COLO668 (cell line): ENCODE measurements around the gene MTCL1.

ENCODE experiments used
- DNase-seq: peaks from one replicate; lab custom pipeline; 2025; ENCODE audit not compliant: unreplicated experiment; lab: John Stamatoyannopoulos, UW

The MTCL1 gene

DNA sequence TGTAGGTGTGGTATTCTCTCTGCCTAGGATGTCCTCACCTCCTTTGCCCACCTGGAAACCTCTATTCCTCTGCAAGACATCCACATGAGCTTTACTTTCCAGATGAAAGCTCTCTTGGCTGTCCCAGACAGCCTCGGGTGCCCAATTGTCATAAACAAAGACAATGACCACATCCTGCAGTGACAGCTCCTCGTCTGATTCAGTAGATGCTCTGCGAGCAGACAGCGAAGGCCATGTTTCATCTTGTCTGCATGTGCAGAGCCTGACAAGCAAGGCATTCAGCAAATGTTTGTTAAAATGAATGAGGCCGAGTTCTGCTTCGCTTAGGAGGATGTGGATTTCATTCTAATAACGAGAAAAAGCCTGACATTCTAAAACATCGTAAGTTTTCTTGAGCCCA lies 150.9 kb downstream of the MTCL1 start:
- DNase-seq, result no peak

DNA sequence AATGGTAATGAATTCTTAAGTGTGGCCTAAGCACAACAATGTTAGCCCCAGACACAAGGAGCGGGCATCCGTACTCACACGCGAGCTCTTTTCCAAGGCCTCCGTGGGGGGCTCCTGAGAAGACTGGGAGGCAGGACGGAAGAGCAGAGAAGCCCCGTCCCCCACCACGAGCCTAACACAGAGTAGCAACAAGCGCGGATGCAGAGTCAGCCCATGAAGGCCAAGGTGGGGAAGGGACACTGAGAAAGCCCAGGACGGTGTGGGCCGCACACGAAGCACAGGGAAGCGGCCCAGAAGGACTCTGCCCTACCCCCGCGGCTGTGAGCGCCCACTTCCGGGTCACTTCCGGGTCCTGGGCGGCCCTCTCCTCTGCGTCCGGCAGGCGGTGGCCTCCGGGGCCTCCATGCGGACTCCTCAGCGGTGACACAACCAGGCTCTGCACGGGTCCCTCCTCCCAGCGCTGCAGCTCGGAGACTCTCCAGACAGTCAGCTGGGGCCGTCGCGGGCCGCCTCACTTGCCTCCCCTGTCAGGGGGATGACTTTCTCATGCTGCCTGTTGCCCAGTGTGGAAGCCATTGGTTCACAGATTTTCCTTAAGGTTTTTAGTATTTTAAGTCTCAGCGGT lies 151.5 kb downstream of the MTCL1 start:
- DNase-seq, result no peak

DNA sequence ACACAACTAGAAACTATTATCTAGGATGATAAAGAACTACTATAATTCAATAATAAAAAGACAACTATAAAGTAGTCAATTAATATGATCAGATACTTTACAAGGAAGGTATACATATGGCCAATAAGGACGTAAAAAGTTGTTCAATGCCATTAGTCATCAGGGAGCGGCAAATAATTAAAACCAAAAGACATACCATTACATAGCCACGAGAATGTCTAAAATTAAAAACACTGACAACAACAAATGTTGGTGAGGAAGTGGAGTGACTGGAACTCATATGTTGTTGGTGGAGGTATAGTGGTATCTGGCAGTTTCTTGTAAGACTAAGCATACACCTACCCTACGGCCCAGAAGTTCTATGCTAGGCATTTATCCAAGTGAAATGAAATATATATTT lies 152.4 kb downstream of the MTCL1 start:
- DNase-seq, result no peak

DNA sequence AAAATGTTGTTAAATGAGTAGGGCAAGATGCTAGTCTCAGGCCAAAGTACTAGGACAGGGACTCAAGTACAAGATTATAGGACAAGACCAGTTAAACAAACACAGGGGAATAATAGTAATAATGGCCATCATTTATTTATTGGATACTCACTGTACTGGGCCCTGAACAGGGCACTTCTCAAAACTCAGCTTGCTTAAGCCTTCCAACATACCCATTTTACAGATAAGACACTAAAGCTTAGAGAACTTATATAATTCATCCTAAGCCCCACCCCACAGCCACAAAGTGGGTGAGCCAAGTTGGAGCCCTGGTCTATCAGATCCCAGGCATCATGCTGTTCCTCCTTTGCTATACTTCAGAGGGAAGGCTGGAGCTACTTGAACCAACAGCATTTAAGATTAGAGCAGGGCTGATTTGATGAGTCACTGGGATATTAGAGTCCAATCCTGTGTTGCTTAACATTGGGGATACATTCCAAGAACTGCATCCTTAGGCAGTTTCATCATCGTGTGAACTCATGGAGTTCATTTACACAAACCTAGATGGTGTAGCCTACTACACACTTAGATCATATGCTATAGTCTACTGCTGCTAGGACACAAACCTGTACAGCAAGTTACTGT lies 153.6 kb downstream of the MTCL1 start:
- no peak for DNase-seq

- no peak for DNase-seq
These were observed 155.7 kb downstream of the MTCL1 start for GRCh38 chr18:8860845-8861642.

- DNase-seq, result no peak
These were observed 158.1 kb downstream of the MTCL1 start for GRCh38 chr18:8863427-8863826.

- no peak for DNase-seq
These were observed 160.6 kb downstream of the MTCL1 start for GRCh38 chr18:8865934-8866333.

GRCh38 chr18:8866679-8867078 lies 161.3 kb downstream of the MTCL1 start:
- DNase-seq, result no peak

DNA sequence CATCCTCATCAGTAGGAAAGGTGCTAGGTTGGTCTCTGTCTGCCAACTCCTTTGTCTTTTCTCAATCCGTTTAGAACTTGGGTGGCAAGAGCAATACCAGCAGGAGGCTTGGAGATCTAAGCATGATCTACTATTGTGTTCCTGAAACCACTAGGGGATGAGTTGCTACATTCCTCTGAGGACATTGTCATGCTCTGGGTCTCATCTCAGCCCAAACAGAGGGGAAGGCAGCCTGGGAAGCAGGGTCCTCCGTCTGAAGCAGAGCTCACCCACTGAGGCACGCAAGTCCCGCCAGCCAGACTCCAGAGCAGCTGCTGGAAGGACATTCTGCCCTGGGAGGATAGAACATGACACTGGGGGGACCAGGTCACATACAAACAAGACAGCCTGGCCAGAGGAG lies 162.9 kb downstream of the MTCL1 start:
- no peak for DNase-seq

DNA sequence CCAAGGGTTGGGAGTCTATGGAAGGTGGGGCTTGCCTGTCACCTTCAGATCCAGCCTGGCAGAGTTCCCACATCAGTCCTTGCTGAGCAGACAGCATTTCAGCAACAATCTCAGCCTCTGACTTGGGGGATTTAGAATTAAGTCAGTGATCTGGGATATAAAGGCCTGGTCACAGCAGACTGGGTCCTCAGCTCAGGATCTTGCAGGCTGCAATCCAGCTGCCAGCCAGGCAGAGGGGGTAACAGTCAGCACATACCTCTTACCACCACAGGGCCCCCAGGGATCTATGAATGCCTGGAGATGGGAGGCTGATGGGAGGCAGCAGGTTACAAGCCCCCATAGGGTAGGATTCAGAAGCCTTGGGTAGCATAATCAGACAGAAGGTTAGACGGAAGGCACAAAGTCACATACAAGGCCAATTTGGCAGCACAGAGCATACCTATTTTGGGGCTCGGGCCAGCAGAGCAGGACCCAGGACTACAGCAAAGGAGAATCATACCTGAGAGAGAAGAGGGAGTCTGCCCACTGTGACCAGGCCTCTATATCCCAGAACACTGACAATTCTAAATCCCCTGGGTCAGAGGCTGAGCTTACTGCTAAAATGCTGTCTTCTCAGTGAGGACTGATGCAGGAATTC lies 163.5 kb downstream of the MTCL1 start:
- DNase-seq, result no peak

DNA sequence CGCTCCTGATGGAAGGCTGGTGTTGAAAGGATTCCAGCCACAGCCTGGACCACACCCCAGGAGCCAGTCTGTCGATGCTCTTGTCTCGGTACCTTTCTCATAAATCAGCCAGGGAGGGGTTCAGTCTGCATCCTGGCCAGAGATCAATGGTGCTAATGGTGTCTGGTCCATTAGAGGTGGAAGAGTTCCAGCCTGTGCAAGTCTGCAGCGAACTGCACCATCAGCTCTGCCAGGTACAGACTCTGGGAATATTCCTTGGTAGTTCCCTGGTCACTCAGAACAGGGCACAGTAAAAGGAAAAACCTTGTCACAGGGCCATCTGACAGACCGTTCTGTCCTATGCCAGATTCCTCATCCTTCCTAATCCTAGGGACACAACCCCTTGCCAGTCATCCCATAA lies 164.3 kb downstream of the MTCL1 start:
- no peak for DNase-seq

- no peak for DNase-seq
These were observed 165.2 kb downstream of the MTCL1 start for GRCh38 chr18:8870528-8870927.

GRCh38 chr18:8871489-8871888 lies 166.1 kb downstream of the MTCL1 start:
- DNase-seq, result no peak

DNA sequence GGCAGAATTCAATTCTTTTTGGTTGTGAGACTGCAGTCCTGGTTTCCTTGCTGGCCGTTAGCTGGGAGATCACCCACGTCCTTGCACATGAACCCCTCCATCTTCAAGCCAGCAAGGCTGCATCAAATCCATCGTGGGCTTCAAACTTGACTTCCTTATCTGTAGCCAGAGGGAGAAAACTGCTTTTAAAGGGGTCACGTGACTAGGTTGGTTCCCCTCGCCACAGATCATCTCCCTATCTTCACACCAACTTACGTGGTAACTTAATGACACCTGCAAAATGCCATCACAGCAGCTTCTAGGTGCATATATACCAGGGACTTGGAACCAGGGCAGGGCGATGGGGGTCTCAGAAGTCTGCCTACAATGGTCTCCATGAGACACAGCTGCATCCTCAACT lies 169.5 kb downstream of the MTCL1 start:
- DNase-seq, result no peak

DNA sequence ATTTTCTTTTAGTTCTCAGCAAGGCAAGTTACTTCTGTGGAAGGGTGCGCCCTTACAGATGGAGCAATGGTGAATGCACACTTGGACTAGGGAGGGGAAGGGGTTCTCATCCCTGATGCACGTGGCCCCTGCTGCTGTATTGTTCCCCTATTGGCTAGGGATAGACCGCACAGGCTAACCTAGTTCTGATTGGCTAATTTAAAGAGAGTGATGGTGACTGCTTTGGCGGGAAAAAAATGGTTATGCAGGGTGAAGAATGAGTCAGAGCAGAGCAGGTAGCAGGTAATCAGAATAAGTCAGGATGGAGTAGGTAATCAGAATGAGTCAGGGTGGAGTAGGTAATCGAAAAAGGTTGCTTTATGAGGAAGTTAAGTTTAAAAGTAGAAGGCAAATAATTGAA lies 171.5 kb downstream of the MTCL1 start:
- DNase-seq, result no peak

DNA sequence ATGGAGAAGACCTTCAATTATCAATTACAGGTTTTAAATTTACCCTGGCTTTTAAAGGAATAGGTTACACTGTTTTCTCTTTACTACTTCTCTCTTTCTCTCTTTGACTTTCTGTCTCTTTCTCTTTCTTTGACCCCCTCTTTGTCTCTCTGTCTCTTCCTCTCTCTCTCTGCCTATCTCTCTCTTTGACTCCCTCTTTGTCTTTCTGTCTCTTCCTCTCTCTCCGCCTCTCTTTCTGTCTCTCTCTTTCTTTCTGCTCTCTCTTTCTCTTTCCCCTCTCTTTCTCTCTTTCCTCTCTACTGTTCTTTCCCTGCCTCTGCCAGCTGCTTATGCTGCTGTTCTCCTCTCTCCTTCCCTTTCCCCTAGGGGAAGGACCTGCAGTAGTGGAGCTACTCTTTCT lies 175.7 kb downstream of the MTCL1 start:
- no peak for DNase-seq
